ENCODE data around the gene GPD2.
"Not testable (repeated sequence)": the region's sequence is repeated elsewhere in the genome, so short reads cannot be mapped to it uniquely, and the experiment has no call there.

DNA sequence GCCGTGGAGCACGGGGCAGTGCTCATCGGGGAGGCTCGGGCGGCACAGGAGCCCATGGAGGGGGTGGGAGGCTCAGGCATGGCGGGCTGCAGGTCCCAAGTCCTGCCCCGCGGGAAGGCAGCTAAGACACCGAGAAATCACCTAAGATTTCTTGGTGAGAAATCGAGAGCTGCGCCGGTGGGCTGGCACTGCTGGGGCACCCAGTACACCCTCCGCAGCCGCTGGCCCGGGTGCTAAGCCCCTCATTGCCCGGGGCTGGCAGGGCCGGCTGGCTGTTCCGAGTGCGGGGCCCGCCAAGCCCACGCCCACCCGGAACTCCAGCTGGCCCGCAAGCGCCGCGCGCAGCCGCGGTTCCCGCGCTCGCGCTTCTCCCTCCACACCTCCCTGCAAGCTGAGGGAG, 181.9 kb downstream of the GPD2 start:
- TF ChIP-seq CHD2 (IDR thresholded peaks at IDR 0.05; ENCODE audit: low read length); TEAD4 (IDR thresholded peaks at IDR 0.05; ENCODE audit: low read depth, low read length): not testable (repeated sequence)
- TF ChIP-seq, protein P1, sequence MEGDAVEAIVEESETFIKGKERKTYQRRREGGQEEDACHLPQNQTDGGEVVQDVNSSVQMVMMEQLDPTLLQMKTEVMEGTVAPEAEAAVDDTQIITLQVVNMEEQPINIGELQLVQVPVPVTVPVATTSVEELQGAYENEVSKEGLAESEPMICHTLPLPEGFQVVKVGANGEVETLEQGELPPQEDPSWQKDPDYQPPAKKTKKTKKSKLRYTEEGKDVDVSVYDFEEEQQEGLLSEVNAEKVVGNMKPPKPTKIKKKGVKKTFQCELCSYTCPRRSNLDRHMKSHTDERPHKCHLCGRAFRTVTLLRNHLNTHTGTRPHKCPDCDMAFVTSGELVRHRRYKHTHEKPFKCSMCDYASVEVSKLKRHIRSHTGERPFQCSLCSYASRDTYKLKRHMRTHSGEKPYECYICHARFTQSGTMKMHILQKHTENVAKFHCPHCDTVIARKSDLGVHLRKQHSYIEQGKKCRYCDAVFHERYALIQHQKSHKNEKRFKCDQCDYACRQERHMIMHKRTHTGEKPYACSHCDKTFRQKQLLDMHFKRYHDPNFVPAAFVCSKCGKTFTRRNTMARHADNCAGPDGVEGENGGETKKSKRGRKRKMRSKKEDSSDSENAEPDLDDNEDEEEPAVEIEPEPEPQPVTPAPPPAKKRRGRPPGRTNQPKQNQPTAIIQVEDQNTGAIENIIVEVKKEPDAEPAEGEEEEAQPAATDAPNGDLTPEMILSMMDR (IDR thresholded peaks at IDR 0.05; ENCODE audit: control extremely low read depth in 1 of 3, insufficient read depth in 1 of 3, low read depth in 1 of 3, low read length in 3 of 3), result not testable (repeated sequence)

All from H1 (cell line).